Ecto neural progenitor cell (in vitro differentiated cells): Measurements from ENCODE around the gene LPAR2.
A peak's percentile ranks its signal among the peaks of the same experiment; 100 is the strongest.
"Not testable (repeated sequence)": the region's sequence is repeated elsewhere in the genome, so short reads cannot be mapped to it uniquely, and the experiment has no call there.

ENCODE experiments used
- DNase-seq: peaks from one replicate; pipeline ENCODE4 v3.0.0-alpha.2; 2018; ENCODE audit warnings: low spot score

The LPAR2 gene

GRCh38 chr19:19631346-19631745, 3.3 kb upstream of the LPAR2 start:
- no peak for DNase-seq

- no peak for DNase-seq
These were observed 2.4 kb upstream of the LPAR2 start for GRCh38 chr19:19630426-19630825.

- DNase-seq, result no peak
These were observed 2.0 kb upstream of the LPAR2 start for GRCh38 chr19:19630062-19630414.

- DNase-seq, result peak; percentile 91
These were observed 598 bp upstream of the LPAR2 start for GRCh38 chr19:19628501-19629134.

GRCh38 chr19:19626516-19627472, 1.2 kb downstream of the LPAR2 start:
- no peak for DNase-seq

- DNase-seq, result no peak
These were observed 3.9 kb downstream of the LPAR2 start for GRCh38 chr19:19624032-19624570.

GRCh38 chr19:19623383-19623782, 4.6 kb downstream of the LPAR2 start:
- DNase-seq, result no peak

GRCh38 chr19:19619849-19620210, 8.2 kb downstream of the LPAR2 start:
- DNase-seq, result no peak

- no peak for DNase-seq
These were observed 8.7 kb downstream of the LPAR2 start for GRCh38 chr19:19619181-19619848.

- peak; percentile 98 for DNase-seq
These were observed 9.6 kb downstream of the LPAR2 start, which contains the start of gene PBX4 for GRCh38 chr19:19618219-19619051. Gene PBX4 (minus strand): TSS chr19:19618687. CDS start chr19:19618629, 58 bp downstream.

- DNase-seq, result no peak
These were observed 12.9 kb downstream of the LPAR2 start for GRCh38 chr19:19615086-19615485.

GRCh38 chr19:19613506-19613905, 14.5 kb downstream of the LPAR2 start:
- no peak for DNase-seq

- no peak for DNase-seq
These were observed 17.4 kb downstream of the LPAR2 start for GRCh38 chr19:19610376-19611202.

- DNase-seq, result not testable (repeated sequence)
These were observed 21.3 kb downstream of the LPAR2 start for GRCh38 chr19:19606686-19607085.

GRCh38 chr19:19606021-19606420, 22.0 kb downstream of the LPAR2 start:
- no peak for DNase-seq

- no peak for DNase-seq
These were observed 25.2 kb downstream of the LPAR2 start for GRCh38 chr19:19602713-19603324.

GRCh38 chr19:19602136-19602712, 25.8 kb downstream of the LPAR2 start:
- DNase-seq, result no peak

- no peak for DNase-seq
These were observed 27.2 kb downstream of the LPAR2 start for GRCh38 chr19:19600793-19601330.

- DNase-seq, result not testable (repeated sequence)
These were observed 29.1 kb downstream of the LPAR2 start for GRCh38 chr19:19598728-19599451.
